Nasal cavity respiratory epithelium epithelial cell of viscerocranial mucosa (primary cell): Measurements from ENCODE around the gene FCGR2B. TPM values are rescaled to one million over a fixed set of nuclear protein-coding genes. Genes with fewer than 3 reads are reported as not detected.

Experiments
- total RNA-seq: library from RNA; depleted of rRNA; stranded (reverse); fragments of >200 nt; gene quantifications from 2 replicates; pipeline ENCODE4 v1.2.3, GENCODE V29; 2014

FCGR2B gene
- not detected in 2 replicates for total RNA-seq

DNA sequence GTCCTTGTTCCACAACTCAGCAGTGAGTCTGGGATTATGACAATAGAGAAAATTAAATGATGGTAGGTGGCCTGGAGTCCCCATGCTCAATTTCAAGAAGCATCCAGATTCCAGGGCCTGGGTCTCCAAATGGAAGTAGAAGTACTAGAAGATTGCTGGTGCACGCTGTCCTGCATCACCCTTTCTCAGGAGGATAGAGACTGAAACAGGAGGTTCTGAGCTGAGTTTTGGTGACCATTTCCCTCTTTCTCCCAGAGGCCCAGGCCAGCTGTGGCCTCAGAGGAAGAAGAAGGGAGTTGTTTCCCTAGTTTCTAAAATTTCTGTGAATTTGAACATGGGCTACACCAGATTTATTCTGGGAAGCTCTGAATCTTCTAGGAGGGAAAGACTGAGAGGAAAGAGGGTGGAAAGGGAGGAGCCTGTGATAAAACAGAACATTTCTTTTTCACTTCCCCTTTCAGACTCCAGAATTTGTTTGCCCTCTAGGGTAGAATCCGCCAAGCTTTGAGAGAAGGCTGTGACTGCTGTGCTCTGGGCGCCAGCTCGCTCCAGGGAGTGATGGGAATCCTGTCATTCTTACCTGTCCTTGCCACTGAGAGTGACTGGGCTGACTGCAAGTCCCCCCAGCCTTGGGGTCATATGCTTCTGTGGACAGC is at the start of gene FCGR2B:
Gene FCGR2B (plus strand): TSS at position 460 of the 656 bp plus-strand sequence. CDS start 99 bp downstream, at position 559.

DNA sequence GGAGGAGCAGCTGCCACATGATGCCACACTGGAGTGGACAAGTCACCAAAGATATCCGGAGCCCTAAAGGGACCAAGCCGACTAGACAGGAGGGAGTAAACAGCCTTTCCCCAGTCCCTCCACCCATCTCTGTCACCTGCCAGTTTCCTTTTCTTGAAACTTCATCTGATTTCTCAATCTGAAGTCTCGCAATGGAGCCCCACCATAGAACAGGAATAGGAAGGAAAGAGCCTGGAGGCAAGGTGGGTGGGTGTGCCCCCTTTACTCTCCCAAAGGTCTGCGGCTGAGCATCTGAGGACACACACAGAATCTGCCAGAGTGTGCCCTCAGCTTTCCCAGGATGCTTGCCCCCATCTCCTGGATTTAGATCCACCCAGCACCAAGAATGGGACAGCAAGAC is 31.9 kb upstream of the FCGR2B start, which contains the start of gene FCGR3B:
Gene FCGR3B (minus strand): TSS at position 101 of the 400 bp plus-strand sequence. CDS start 82 bp downstream, at position 19.

GRCh38 chr1:161706482-161707347 is 43.8 kb downstream of the FCGR2B start, which contains the start of gene FCRLA:
Gene FCRLA (plus strand): TSS chr1:161707229. CDS start chr1:161707265, 36 bp downstream.

GRCh38 chr1:161720956-161721737 is 58.2 kb downstream of the FCGR2B start, which contains the start of gene FCRLB:
Gene FCRLB (plus strand): TSS chr1:161721544. CDS start chr1:161722673, 1,129 bp downstream.

Other genes with a start within 250 kb of the FCGR2B start
- gene FCGR2A, start 157.7 kb upstream of the FCGR2B start, total RNA-seq, result not detected in 2 replicates
- gene HSPA6, start 138.6 kb upstream of the FCGR2B start, total RNA-seq, result 1.0 and 1.2 TPM in 2 replicates
- gene FCGR3A, start 113.3 kb upstream of the FCGR2B start, total RNA-seq, result not detected in 2 replicates
- not detected in 2 replicates for gene FCGR3B, start 32.0 kb upstream of the FCGR2B start, total RNA-seq
- gene FCRLA, start 44.1 kb downstream of the FCGR2B start, total RNA-seq, result under 0.01 and 0.28 TPM in 2 replicates
- gene FCRLB, start 58.4 kb downstream of the FCGR2B start, total RNA-seq, result 0.85 and 1.0 TPM in 2 replicates
- gene DUSP12, start 86.6 kb downstream of the FCGR2B start, total RNA-seq, result 41.6 and 50.9 TPM in 2 replicates
- 33.8 and 39.3 TPM in 2 replicates for gene ATF6, start 103.2 kb downstream of the FCGR2B start, total RNA-seq